ENCODE results near the gene TBC1D8. TPM values are rescaled to one million over a fixed set of nuclear protein-coding genes. Genes with fewer than 3 reads are reported as not detected.

Gene TBC1D8
- total RNA-seq, 1 experiment from 2014 or later: 139 TPM

DNA sequence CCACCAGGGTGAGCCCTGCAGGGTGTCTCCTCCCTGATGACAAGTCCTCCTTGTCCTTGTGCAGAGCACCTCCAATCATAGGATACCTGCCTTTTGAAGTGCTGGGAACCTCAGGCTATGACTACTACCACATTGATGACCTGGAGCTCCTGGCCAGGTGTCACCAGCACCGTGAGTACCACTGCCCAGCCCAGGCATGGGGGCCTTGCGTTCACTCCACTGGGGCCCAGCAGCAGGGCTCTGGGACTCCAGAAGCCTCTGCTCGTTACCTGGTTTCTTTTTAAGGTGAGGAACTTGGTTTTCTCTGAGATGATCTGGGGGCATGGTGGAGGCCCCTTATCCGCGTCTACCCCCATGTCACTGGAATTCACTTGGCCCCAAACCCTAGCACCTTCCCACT is 185.6 kb downstream of the TBC1D8 start:
- ChIA-PET CTCF (no interaction called here), POLR2A (no interaction called here)
- no TSS peak for BruUV-seq (replicated peaks)
- H3K36me3 ChIP-seq (ENCODE audit: control insufficient read depth, insufficient read depth, low read length): no peaks in the 10 kb centered on the region
- ATAC-seq (no peak), DNase-seq (ENCODE audit: low read depth, low spot score) (no peak)
- intact Hi-C loops (cut with micrococcal nuclease; ENCODE audit: unreplicated experiment): no loop called here
- H3K27me3 ChIP-seq (ENCODE audit: control insufficient read depth, insufficient read depth, low read length): no peaks in the 10 kb centered on the region
- TF ChIP-seq, protein P1, sequence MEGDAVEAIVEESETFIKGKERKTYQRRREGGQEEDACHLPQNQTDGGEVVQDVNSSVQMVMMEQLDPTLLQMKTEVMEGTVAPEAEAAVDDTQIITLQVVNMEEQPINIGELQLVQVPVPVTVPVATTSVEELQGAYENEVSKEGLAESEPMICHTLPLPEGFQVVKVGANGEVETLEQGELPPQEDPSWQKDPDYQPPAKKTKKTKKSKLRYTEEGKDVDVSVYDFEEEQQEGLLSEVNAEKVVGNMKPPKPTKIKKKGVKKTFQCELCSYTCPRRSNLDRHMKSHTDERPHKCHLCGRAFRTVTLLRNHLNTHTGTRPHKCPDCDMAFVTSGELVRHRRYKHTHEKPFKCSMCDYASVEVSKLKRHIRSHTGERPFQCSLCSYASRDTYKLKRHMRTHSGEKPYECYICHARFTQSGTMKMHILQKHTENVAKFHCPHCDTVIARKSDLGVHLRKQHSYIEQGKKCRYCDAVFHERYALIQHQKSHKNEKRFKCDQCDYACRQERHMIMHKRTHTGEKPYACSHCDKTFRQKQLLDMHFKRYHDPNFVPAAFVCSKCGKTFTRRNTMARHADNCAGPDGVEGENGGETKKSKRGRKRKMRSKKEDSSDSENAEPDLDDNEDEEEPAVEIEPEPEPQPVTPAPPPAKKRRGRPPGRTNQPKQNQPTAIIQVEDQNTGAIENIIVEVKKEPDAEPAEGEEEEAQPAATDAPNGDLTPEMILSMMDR (IDR thresholded peaks at IDR 0.05): no peak
- TF ChIP-seq TCF7L2 (IDR thresholded peaks at IDR 0.05; ENCODE audit: low read depth, low read length) (no peak), POLR2AphosphoS5 (IDR thresholded peaks at IDR 0.05; ENCODE audit: low read depth, low read length) (no peak), SIN3A (IDR thresholded peaks at IDR 0.05; ENCODE audit: borderline replicate concordance, insufficient read depth, low read depth, low read length) (no peak)
- TF ChIP-seq, protein P2, sequence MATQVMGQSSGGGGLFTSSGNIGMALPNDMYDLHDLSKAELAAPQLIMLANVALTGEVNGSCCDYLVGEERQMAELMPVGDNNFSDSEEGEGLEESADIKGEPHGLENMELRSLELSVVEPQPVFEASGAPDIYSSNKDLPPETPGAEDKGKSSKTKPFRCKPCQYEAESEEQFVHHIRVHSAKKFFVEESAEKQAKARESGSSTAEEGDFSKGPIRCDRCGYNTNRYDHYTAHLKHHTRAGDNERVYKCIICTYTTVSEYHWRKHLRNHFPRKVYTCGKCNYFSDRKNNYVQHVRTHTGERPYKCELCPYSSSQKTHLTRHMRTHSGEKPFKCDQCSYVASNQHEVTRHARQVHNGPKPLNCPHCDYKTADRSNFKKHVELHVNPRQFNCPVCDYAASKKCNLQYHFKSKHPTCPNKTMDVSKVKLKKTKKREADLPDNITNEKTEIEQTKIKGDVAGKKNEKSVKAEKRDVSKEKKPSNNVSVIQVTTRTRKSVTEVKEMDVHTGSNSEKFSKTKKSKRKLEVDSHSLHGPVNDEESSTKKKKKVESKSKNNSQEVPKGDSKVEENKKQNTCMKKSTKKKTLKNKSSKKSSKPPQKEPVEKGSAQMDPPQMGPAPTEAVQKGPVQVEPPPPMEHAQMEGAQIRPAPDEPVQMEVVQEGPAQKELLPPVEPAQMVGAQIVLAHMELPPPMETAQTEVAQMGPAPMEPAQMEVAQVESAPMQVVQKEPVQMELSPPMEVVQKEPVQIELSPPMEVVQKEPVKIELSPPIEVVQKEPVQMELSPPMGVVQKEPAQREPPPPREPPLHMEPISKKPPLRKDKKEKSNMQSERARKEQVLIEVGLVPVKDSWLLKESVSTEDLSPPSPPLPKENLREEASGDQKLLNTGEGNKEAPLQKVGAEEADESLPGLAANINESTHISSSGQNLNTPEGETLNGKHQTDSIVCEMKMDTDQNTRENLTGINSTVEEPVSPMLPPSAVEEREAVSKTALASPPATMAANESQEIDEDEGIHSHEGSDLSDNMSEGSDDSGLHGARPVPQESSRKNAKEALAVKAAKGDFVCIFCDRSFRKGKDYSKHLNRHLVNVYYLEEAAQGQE (IDR thresholded peaks at IDR 0.05; ENCODE audit: insufficient read depth in 1 of 2, low read depth in 2 of 2, low read length in 1 of 2): no peak
- no peak overlapping the region for H3K27ac ChIP-seq (ENCODE audit: low read length)
- no peak overlapping the region for H3K4me3 ChIP-seq (ENCODE audit: low read depth in 2 of 2, low read length in 2 of 2)
- H3K9me3 ChIP-seq (ENCODE audit: control insufficient read depth, insufficient read depth, low read depth, low read length): no peaks in the 10 kb centered on the region
- no peaks in the 10 kb centered on the region for H3K4me1 ChIP-seq (ENCODE audit: control insufficient read depth, insufficient read depth, low read length)
- in situ Hi-C loops (cut with HindIII; ENCODE audit: low pct_unique_long_range_greater_than_20kb, low sequenced_read_pairs): no loop called here

DNA sequence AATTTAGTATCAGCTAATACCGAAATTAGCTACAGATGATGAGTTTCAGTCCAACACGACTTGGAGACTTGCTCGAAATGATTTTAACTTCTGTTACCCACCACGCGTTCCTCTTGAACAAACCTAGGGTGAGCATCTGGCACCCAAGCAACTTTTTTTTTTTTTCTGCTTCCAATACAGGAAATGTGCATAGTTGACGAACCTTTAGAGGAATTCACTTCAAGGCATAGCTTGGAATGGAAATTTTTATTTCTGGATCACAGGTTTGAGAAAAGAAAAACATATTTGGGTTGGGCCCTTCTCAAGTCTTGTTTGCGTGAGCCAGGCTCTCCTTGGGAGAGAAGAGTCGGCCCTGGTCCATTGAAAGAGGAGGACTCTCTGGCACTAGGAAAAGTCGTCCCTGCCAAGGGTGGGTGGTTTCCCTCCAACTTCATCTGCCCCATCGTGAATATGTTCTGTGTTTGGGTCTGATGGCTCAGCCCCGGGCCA is 186.5 kb downstream of the TBC1D8 start:
- BruUV-seq (replicated peaks): no TSS peak
- TF ChIP-seq SIN3A (IDR thresholded peaks at IDR 0.05; ENCODE audit: borderline replicate concordance, insufficient read depth, low read depth, low read length) (no peak), POLR2AphosphoS5 (IDR thresholded peaks at IDR 0.05; ENCODE audit: low read depth, low read length) (no peak), TCF7L2 (IDR thresholded peaks at IDR 0.05; ENCODE audit: low read depth, low read length) (no peak)
- TF ChIP-seq, protein P2 (IDR thresholded peaks at IDR 0.05; ENCODE audit: insufficient read depth in 1 of 2, low read depth in 2 of 2, low read length in 1 of 2): no peak
- TF ChIP-seq, protein P1 (IDR thresholded peaks at IDR 0.05): no peak
- Histone ChIP-seq H3K27ac (ENCODE audit: low read length) (no peak overlapping the region), H3K9me3 (ENCODE audit: control insufficient read depth, insufficient read depth, low read depth, low read length) (no peaks in the 10 kb centered on the region), H3K4me3 (ENCODE audit: low read depth in 2 of 2, low read length in 2 of 2) (no peak overlapping the region), H3K27me3 (ENCODE audit: control insufficient read depth, insufficient read depth, low read length) (no peaks in the 10 kb centered on the region), H3K4me1 (ENCODE audit: control insufficient read depth, insufficient read depth, low read length) (no peaks in the 10 kb centered on the region), H3K36me3 (ENCODE audit: control insufficient read depth, insufficient read depth, low read length) (no peaks in the 10 kb centered on the region)
- intact Hi-C loops (cut with micrococcal nuclease; ENCODE audit: unreplicated experiment): no loop called here
- ATAC-seq (no peak), DNase-seq (ENCODE audit: low read depth, low spot score) (no peak)
- ChIA-PET POLR2A (no interaction called here), CTCF (no interaction called here)
- in situ Hi-C loops (cut with HindIII; ENCODE audit: low pct_unique_long_range_greater_than_20kb, low sequenced_read_pairs): no loop called here

Data from Panc1 (cell line).